Measurements from ENCODE around the gene CDK5.
"Not testable (repeated sequence)": the region's sequence is repeated elsewhere in the genome, so short reads cannot be mapped to it uniquely, and the experiment has no call there.

The CDK5 gene

DNA sequence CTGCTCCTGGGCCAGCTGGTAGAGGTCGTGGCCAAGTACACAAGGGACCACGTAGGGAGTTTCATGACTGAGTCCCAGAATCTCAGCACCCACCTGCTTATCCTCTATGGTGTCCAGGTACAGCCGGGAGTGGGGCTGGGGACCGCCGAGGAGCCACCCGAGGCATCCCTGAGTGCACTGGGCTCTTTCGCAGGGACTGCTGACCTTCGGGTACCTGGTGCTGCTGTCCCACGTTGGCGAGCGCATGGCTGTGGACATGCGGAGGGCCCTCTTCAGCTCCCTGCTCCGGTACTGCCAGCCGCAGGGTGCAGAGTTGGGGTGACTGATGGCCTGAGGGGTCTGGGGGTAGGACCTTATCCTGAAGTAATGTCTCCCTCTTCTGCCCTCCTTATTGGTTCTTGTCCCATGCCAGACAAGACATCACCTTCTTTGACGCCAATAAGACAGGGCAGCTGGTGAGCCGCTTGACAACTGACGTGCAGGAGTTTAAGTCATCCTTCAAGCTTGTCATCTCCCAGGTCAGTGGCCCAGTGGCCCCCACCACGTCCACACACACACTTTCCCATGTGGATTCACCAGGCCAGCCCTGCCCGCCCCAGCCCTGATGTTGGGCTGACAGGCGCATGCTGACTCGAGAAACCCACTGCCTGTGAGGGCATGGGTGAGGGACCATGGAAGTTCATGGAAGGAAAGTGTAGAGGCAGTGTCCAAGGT, 23.2 kb downstream of the CDK5 start:
- H3K4me3 ChIP-seq (ENCODE audit: low read length), result no peak overlapping the region
- TF ChIP-seq ZNF274 (IDR thresholded peaks at IDR 0.05; ENCODE audit: low read depth, low read length), result no peak

DNA sequence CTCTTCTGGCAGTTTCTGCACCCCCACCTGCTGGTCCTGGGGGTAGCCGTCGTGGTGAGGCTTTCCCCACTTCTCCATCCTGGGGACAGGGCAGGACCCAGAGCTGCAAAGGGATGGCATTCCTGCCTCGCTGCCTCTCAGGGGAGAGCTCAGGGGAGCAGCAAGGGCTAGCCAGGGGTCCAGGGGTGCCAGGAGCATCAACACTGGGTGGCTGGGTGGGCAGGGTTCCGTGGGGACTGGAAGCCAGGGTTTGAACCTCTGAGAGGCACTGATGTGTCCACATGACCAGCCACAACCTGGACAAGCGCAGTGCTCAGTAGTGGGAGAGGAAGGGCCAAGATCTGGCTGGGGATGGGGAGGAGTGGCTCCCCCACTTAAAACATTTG, 23.8 kb downstream of the CDK5 start:
- no peak overlapping the region for H3K4me3 ChIP-seq (ENCODE audit: low read length)
- TF ChIP-seq ZNF274 (IDR thresholded peaks at IDR 0.05; ENCODE audit: low read depth, low read length), result no peak

DNA sequence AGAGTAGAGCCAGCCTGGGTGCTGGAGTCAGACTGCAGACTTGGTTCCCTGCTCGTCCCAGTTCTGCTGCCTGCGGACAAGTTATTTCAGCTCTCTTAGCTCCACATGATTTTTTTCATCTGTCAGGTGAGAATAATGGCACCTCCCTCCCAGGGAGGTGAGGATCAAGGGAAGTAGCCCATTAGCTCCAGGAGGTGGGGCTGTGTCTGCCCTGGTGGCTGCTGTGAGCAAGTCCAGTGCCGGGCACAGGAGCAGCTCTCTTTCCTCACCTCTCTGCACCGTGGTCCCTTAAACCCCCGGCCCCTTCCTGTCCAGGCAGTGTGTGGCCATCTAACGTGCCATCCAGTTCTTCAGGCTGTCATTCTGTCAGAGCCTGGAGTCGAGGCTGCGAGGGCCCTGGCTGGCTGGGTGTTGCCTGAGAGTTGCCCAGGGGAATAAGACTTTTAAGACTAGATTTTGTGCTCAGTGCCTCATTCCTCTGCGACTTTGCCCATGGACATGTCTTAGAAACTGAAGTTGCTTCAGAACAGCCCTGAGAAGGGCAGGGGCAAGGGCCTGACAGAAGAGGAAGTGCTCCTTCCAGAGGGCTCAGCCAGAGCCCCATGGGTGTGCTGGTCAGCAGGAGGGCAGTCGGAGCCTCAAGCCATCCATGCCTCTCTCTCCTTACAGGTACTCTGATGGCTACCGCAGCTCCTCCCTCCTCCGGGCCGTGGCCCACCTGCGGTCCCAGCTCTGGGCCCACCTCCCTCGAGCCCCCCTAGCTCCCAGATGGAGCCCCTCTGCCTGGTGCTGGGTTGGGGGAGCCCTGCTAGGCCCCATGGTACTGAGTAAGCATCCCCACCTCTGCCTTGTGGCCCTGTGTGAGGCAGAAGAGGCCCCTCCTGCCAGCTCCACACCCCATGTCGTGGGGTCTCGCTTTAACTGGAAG, 24.5 kb downstream of the CDK5 start:
- TF ChIP-seq ZNF274 (IDR thresholded peaks at IDR 0.05; ENCODE audit: low read depth, low read length), result no peak
- no peak overlapping the region for H3K4me3 ChIP-seq (ENCODE audit: low read length)

DNA sequence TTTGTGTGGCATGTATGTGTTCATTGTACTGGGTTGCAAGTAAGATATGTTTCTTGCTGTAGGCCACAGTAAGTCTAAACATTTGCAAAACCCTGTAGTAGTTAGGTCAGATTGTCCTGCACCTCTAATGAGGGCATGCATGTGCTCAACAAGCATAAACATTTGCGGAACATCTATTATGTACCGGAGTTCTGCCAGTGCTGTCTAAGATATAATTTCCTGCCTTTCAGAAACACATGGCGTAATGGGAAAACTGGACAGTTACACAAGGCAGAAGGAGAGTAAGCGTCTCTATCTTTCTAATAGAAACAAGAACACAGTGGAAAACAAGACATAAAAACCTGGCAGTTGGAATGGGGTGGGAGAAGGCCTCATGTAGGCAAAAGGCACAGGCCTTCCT, 26.7 kb downstream of the CDK5 start:
- no peak for TF ChIP-seq ZNF274 (IDR thresholded peaks at IDR 0.05; ENCODE audit: low read depth, low read length)
- no peak overlapping the region for H3K4me3 ChIP-seq (ENCODE audit: low read length)

DNA sequence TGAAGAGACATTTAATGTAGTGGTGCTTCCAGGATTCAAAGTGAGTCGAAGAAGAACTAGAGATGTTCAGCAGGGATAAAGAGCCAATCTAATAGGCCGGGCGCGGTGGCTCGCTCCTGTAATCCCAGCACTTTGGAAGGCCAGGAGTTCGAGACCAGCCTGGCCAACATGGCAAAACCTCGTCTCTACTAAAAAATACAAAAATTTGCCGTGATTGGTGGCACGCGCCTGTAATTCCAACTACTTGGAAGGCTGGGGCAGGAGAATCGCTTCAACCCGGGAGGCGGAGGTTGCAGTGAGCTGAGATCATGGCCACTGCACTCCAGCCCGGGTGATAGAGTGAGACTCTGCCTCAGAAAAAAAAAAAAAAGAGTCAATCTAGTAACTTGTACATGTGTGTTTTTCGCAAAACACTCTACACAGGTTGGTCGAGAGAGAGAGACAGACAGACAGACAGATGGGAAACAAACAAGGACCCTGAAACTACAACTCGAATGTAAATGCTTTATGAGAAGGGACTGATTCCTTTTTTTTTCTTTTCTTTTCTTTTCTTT, 28.7 kb downstream of the CDK5 start:
- no peak for TF ChIP-seq ZNF274 (IDR thresholded peaks at IDR 0.05; ENCODE audit: low read depth, low read length)
- peak overlapping the region; percentile 64 for H3K4me3 ChIP-seq (ENCODE audit: low read length)

DNA sequence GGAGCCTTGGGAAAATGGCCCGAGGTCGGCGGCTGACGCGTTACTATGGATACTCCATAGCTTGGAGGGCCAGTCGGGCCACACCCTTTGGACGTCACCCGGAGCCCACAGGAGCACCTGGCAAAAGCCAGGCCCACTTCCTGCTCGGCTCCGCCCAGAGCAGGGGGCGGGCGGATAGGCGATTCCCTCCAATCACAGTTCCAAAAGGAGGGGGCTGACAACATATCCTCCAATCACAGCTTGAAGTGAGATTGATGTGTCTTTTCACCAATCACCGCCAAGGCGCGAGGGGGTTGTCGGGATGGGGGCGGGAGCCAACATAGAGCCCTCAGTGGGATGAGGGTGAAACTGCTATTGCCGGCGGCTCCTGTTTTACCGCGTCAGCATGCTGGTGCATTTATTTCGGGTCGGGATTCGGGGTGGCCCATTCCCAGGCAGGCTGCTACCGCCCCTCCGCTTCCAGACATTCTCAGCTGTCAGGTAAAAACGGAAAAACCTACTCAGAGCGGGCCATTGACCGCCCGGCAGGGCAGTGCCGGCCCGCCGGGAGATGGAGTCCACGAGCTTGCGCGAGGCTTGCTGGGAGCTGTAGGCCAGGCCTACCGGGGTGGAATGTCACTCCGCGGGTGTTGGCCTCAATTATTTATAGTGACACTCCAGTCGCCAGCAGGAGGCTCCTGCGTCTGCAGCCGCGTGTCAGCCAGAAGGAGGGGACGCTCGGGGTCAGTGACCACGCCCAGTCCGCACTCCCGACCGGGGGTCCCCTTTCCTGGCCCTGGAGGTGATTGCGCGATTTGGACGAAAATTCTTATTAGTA, 29.4 kb downstream of the CDK5 start, which contains the start of gene ABCB8:
Gene ABCB8, plus strand, starts transcription at position 320 of the 817 bp plus-strand sequence. Its CDS starts 66 bp downstream, at position 386.
- TF ChIP-seq ZNF274 (IDR thresholded peaks at IDR 0.05; ENCODE audit: low read depth, low read length), result no peak

DNA sequence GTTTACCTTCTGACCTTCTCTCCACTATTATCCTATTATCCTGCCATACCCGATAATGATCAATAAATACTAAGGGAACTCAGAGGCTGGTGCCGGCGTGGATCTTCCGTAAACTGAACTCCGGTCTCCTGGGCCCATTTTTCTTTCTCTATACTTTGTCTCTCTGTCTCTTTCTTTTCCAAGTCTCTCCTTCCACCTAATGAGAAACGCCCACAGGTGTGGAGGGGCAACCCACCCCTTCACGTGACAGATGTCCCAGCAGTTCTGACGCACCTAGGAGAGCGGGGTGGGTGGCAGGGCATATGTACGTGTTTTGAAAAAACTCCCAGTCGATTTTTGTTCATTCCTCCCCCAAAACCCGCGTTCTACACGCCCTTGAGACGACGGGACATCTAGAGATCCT, 30.0 kb downstream of the CDK5 start:
- H3K4me3 ChIP-seq (ENCODE audit: low read length), result peak overlapping the region; percentile 65; the same call in 1 of the 2 replicates

More for the DNA sequence above, 29.4 kb downstream of the CDK5 start, which contains the start of gene ABCB8:
- peak within 1 kb of the TSS; percentile 65 for H3K4me3 ChIP-seq (ENCODE audit: low read length)

DNA sequence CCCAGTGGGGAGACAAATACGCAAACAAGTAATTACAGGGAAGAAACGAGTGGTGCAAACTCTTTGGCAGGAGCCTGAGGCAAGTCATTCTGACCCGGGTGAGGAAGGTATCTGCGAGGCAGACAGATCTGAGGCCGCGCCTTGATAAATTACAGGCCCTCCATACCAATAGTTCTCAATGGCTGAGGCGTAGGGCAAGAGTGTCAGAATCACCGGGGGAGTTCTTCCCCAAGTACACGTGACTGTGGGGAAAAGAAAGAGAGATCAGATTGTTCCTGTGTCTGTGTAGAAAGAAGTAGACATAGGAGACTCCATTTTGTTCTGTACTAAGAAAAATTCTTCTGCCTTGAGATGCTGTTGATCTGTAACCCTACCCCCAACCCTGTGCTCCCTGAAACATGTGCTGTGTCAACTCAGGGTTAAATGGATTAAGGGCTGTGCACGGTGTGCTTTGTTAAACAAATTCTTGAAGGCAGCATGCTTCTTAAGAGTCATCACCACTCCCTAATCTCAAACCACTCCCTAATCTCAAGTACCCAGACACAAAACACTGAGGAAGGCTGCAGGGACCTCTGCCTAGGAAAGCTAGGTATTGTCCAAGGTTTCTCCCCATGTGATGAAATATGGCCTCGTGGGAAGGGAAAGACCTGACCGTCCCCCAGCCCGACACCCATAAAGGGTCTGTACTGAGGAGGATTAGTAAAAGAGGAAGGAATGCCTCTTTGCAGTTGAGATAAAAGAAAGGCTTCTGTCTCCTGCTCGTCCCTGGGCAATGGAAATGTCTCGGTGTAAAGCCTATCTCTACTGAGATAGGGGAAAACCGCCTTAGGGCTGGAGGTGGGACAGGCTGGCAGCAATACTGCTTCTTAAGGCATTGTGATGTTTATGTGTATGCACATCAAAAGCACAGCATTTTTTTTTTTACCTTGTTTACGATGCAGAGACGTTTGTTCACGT, 30.6 kb downstream of the CDK5 start:
- not testable (repeated sequence) for H3K4me3 ChIP-seq (ENCODE audit: low read length)

DNA sequence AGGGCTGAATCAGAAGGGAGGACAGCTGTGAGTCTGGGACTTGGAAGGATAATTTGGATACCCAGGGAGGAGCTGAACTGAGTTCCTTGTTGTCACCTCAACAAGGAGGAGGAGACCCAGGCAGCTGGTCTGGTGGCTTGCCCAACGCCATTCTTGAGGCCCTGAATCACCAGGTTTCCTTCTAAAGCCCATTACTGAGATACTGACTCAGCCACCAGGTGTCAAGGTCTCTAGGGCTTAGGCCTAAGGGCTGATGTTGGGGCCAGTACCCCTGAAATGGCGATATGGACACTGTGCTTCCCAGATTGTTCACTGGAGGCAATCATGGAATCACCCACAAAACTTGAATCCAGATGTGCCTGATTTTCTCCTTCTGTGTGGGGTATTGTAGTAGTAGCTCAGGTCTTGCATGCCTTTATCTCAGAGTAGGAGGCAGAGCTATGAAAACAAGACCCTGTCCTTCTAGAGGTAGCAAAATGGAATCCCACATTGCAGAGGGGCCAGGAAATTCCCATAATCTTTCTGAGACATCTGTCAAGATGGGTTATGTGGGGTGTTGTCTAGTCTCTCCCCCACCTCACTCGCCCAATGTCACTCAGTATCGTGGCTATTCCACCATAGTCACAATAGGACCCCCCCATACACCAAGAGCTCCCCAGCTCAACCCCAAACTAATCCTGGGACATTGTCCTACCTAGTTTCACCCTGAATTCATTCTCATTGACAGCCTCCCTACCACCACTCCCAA, 31.6 kb downstream of the CDK5 start:
- no peak for TF ChIP-seq ZNF274 (IDR thresholded peaks at IDR 0.05; ENCODE audit: low read depth, low read length)
- no peak overlapping the region for H3K4me3 ChIP-seq (ENCODE audit: low read length)

DNA sequence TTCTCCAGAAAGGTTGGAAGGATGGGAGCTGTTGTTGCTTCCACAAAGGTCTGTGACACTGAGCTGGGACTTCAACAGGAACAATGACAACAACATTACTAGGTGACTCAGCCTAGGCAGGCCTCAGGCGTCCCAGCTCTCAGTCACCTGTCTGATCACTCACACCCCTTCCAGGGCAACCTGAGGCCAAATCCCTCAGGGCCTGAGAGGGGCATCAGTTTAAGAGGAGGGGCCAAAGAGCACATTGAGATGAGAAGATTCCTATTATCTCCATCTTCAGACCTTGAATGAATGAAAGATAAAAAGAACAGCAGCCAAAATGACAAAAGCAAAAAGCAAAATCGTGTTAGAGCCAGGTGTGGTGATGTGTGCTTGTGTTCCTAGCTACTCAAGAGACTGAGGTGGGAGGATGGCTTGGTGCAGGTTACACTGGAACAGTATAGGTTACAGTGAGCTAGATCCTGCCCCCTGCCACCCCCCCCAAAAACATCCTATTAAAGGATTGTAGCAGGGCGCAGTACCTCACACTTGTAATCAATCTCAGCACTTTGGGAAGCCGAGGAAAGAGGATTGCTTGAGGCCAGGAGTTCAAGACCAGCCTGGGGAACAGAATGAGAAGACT, 33.2 kb downstream of the CDK5 start, which contains the start of gene ATG9B:
Gene ATG9B, minus strand, starts transcription at position 60 of the 622 bp plus-strand sequence. CDS start 71 bp downstream, outside the sequence.
- H3K4me3 ChIP-seq (ENCODE audit: low read length), result no peak within 1 kb of the TSS
- TF ChIP-seq ZNF274 (IDR thresholded peaks at IDR 0.05; ENCODE audit: low read depth, low read length), result no peak

DNA sequence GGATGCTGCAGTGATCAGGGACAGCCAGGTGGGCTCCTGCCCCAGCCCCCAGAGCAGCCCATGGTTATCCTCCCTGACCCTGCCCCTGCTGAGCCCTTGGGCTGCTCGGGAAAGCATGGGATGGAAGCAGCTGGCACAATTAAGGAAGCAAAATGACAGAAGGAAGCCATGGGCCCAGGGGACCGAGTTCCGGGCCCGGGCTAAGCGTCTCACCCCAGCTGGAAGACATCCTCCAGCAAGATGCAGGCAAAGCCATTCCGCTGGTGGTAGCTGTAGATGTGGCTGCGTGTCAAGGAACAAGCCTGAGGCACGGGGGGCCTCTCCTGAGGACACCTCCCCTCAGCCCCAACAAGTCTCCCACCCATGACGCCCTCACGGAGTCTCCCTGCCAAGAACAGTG, 34.5 kb downstream of the CDK5 start:
- no peak for TF ChIP-seq ZNF274 (IDR thresholded peaks at IDR 0.05; ENCODE audit: low read depth, low read length)

DNA sequence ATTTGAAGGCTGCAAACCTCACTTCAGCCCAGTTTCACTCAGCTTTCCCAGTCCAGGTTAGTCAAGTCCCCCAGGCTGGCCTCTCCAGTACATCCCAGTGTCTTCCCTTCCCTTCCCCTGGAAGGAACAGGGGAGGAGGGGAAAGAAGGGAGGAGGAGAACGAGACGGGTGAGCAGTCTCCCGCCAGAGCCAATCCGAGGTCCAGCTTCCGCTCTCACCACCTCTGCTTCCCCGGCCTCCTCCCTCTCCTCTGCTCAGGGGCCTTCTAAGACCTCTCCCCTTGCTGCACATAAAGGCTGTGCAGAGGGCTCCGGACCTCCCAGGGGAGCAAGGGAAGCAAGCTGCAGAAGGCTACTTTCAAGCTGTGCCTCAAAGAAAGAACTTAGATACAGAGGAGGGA, 37.5 kb downstream of the CDK5 start:
- TF ChIP-seq ZNF274 (IDR thresholded peaks at IDR 0.05; ENCODE audit: low read depth, low read length), result no peak
- no peak overlapping the region for H3K4me3 ChIP-seq (ENCODE audit: low read length)

More for the DNA sequence above, 34.5 kb downstream of the CDK5 start:
- no peak overlapping the region for H3K4me3 ChIP-seq (ENCODE audit: low read length)
